ENCODE measurements around the gene FGF13.

The FGF13 gene

DNA sequence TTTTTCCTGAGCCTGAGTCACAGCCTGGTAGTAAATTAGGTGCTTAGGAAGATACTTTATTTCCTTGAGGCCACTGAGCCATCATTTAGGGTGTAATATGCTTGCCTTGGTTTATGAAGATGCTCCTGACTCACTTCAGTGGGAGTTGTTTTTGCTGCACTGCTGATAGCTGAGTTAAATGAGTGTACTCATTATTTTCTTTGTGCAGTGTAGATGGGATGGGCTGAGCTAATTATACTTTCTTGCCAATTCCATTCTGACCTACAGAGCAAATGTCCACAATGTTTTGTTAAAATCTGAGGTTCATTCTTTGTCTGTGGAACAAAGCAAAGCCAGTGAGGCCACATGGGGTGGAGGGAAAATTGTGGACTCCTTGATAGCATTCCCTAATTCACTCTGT is 60.0 kb downstream of the FGF13 start:
- DNase-seq = no peak

GRCh38 chrX:138648568-138648967 is 62.9 kb downstream of the FGF13 start:
- DNase-seq = no peak

DNA sequence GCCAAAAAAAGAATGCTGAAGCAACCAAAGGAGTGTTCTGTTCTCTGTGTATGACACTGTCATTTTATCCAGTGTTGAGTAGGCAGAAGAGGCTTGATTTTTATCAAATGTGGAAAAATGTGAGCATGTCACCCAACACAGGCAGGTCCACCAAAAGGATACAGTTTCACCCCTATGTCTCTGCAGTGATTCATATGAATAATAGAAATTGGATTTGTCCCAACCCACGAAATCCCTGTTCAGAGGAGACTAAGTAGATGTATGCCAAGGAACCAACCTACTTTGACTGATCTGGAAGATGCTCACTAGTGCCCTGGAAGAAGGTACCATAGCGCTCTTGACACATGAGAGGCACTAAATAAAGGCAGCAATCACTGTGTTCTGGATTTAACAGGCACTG is 72.5 kb downstream of the FGF13 start:
- no peak for DNase-seq
